ENCODE data around the gene CMIP.

DNA sequence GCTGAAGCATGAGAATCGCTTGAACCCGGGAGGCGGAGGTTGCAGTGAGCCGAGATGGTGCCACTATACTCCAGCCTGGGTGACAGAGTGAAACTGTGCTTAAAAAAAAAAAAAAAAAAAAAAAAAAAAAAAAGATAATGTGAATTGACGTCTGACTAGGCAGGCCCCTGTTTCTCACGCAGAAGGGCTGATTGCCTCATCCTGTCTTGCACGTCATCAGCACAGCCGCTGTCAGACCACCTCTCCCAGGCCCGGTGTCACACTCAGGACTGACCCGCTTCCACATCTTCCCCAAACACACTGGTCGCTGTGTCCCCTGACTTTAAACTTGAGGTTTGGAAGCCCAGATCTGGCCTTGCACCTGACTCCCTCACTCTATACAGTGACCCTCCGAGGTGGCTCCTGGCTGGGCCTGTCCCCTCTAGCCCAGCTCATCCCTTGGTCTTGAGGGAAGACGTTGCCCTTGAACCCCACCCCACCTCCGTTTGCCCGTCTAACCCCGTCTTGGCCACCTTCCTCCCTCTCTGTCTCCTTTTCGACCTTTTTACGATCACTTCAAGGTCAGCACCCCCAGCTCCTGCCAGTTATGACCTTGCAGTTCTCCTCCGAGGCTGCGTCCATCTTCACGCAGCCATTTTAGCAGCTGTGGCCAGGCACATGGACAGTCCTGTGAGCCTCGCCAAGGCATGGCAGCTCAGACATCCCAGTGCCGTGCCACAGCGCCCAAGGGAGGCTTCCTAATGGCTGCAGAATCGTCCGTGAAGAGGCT, 184.6 kb downstream of the CMIP start:
- TF ChIP-seq BHLHE40 (IDR thresholded peaks at IDR 0.05; ENCODE audit: borderline replicate concordance) (no peak), FOXA1 (IDR thresholded peaks at IDR 0.05) (no peak)
